PC-3 (cell line): ENCODE data around the gene DUSP8. TPM values are rescaled to one million over a fixed set of nuclear protein-coding genes. Genes with fewer than 3 reads are reported as not detected.

Source experiments
- ATAC-seq: fragments of 200-7000 bp; cut with Tn5 transposase; 2 replicates; pipeline ENCODE4 v1.9.1; 2020; ENCODE audit warnings: mild to moderate bottlenecking, moderate library complexity
- BruUV-seq: library from RNA; stranded (reverse); fragments of 400-500 nt; replicated peaks from 2 replicates; lab custom pipeline; 2021; lab: Mats Ljungman, UMichigan
- CTCF ChIA-PET: fragments of 300-600 bp; sonication (Branson Sonifier 250); formaldehyde crosslinking; loops from one replicate; lab custom pipeline; 2022; ENCODE audit warnings: antibody characterized with exemption; lab: Charles Lee
- POLR2A ChIA-PET: fragments of 300-600 bp; sonication (Branson Sonifier 250); formaldehyde crosslinking; loops from one replicate; lab custom pipeline; 2022; ENCODE audit warnings: antibody characterized with exemption; ENCODE audit not compliant: unreplicated experiment; lab: Charles Lee
- DNase-seq: peaks from one replicate; pipeline ENCODE4 v3.0.0-alpha.2; 2015
- H2AFZ ChIP-seq: fragments of 300-600 bp; sonication (generic); 2 replicates; pipeline ENCODE4 v1.6.0; 2016; ENCODE audit warnings: antibody characterized with exemption, low read length
- H3F3A ChIP-seq: fragments of 300-600 bp; sonication (generic); one replicate; pipeline ENCODE4 v1.6.0; 2017; ENCODE audit warnings: antibody characterized with exemption, low read length, control low read depth, mild to moderate bottlenecking; ENCODE audit not compliant: unreplicated experiment
- H3K27ac ChIP-seq: fragments of 300-600 bp; sonication (generic); 2 replicates; pipeline ENCODE4 v1.5.1; 2016; ENCODE audit warnings: mild to moderate bottlenecking, low read length
- H3K27me3 ChIP-seq: fragments of 300-600 bp; sonication (generic); 2 replicates; pipeline ENCODE4 v1.6.1; 2016; ENCODE audit warnings: low read length, mixed read lengths
- H3K36me3 ChIP-seq: fragments of 300-600 bp; sonication (generic); 2 replicates; pipeline ENCODE4 v1.6.1; 2016; ENCODE audit warnings: low read depth, mixed run types, low read length, mixed read lengths
- H3K4me1 ChIP-seq: fragments of 300-600 bp; sonication (generic); 2 replicates; pipeline ENCODE4 v1.5.1; 2016; ENCODE audit warnings: low read length; ENCODE audit not compliant: insufficient read depth
- H3K4me2 ChIP-seq: fragments of 300-600 bp; sonication (generic); 2 replicates; pipeline ENCODE4 v1.6.0; 2016; ENCODE audit warnings: low read length
- H3K4me3 ChIP-seq: fragments of 300-600 bp; sonication (generic); 2 replicates; pipeline ENCODE4 v1.5.1; 2016; ENCODE audit warnings: mild to moderate bottlenecking, low read length, mixed read lengths
- H3K79me2 ChIP-seq: fragments of 300-600 bp; sonication (generic); 2 replicates; pipeline ENCODE4 v1.6.1; 2017; ENCODE audit warnings: low read length, mixed read lengths
- H3K9ac ChIP-seq: fragments of 300-600 bp; sonication (generic); 2 replicates; pipeline ENCODE4 v1.6.0; 2016; ENCODE audit warnings: mild to moderate bottlenecking, low read length
- H3K9me2 ChIP-seq: fragments of 300-600 bp; sonication (generic); replicated peaks from 2 replicates; pipeline ENCODE4 v1.6.1; 2016; ENCODE audit warnings: mixed run types, low read length, mixed read lengths
- H3K9me3 ChIP-seq: fragments of 300-600 bp; sonication (generic); 2 replicates; pipeline ENCODE4 v1.6.1; 2016; ENCODE audit warnings: low read length, mixed read lengths
- H4K20me1 ChIP-seq: fragments of 300-600 bp; sonication (generic); 2 replicates; pipeline ENCODE4 v1.6.1; 2016; ENCODE audit warnings: low read length, mixed read lengths
- CTCF ChIP-seq: fragments of 300-600 bp; sonication (generic); conservative IDR thresholded peaks from 2 replicates; pipeline ENCODE4 v1.5.1; 2017; ENCODE audit warnings: antibody characterized with exemption, low read depth, mild to moderate bottlenecking, low read length
- EZH2 ChIP-seq: fragments of 300-600 bp; sonication (generic); IDR thresholded peaks from one replicate; pipeline ENCODE4 v1.6.1; 2017; ENCODE audit warnings: antibody characterized with exemption, mild to moderate bottlenecking, low read length; ENCODE audit not compliant: unreplicated experiment
- EZH2phosphoT487 ChIP-seq: fragments of 300-600 bp; sonication (generic); IDR thresholded peaks from 2 replicates; pipeline ENCODE4 v1.6.1; 2018; ENCODE audit warnings: mild to moderate bottlenecking, antibody characterized with exemption, low read length, borderline replicate concordance
- intact Hi-C: fragments of 100-400 bp; cut with micrococcal nuclease; formaldehyde crosslinking; loops from 2 replicates; pipeline ENCODE4 v1.9.0; 2023
- total RNA-seq: library from RNA; depleted of rRNA; stranded (reverse); fragments of >200 nt; gene quantifications from 2 replicates; pipeline ENCODE4 v1.2.3, GENCODE V29; 2014

The DUSP8 gene
- total RNA-seq, 1 experiment from 2014 or later: 2.6 TPM

DNA sequence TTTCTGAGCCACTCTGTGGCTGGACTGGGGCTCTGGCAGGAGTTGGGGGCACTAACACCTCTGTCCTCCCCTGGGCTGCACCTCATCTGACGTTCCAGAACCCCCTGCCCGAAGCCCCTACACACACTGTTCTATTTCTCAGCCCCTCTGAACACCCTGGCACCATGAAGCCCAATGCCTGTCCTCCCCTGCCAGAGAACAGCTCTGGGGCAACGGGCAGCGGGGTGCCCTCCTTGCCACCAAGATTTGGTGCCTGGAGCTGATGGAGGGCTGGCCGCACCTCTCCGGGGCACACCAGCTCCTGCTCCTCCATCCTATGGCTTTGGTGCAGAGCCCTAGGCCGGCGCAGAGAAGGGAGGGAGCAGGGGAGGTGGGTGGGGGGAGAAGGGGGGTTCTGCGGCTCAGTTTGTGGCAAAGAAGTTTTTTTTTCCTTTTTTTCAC, 16.3 kb downstream of the DUSP8 start:
- Histone ChIP-seq H4K20me1 (no peaks in the 10 kb centered on the region), H3K4me2 (no peak overlapping the region), H3K4me1 (peaks cover 29% of the 10 kb centered on the region), H3K4me3 (no peak overlapping the region), H3K79me2 (no peaks in the 10 kb centered on the region), H3K9me2 (no peaks in the 10 kb centered on the region), H3K27ac (no peak overlapping the region), H3K9me3 (no peaks in the 10 kb centered on the region), H3K36me3 (no peaks in the 10 kb centered on the region), H3K27me3 (no peaks in the 10 kb centered on the region), H2AFZ (no peak overlapping the region), H3K9ac (no peak overlapping the region), H3F3A (no peaks in the 10 kb centered on the region)
- no TSS peak for BruUV-seq
- ChIA-PET POLR2A (interaction anchor here (0.6 kb wide), 1 partner anchor 18 kb away, joined by 4 read pairs; no protein-coding TSS in a partner anchor), CTCF (interaction anchor here (0.8 kb wide), 1 partner anchor 39 kb away, joined by 5 read pairs; no protein-coding TSS in a partner anchor)
- TF ChIP-seq CTCF (no peak), EZH2 (no peak), EZH2phosphoT487 (no peak)
- DNase-seq (no peak), ATAC-seq (no peak)
- intact Hi-C loops: no loop called here

DNA sequence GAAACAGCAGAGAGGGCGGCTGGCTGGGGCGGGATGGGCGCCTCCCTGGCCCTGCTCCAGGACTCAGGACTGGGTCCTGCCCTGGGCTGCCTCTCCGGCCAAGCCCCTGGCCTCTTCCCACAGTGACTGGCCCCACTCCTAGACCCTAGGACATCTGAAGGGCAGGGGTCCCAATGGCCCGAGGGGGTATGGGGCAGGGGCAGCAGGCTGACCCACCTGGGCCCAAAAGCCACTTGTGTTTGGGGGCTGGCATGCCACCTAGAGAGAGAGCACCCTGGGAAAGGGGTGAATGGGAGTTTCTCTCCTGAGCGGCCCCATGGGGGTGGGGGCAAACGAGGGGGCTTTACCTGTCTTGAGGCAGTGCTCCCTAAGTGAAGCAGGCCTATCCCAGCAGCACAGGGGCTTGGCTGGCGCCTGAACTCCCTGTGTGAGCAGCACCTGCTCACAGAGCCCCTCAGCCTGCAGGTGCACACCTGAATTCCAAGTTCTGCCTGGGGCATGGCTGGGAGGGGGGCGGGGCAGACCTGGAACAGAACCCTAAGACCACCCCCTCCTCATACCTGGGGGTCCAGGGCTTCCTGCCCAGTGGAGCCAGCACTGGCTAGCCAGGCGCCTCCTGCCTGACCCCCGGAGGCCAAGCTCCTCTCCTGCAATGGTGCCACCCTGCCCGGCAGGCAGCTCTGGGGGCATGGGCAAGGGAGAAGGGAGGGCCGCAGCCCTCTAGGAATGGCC, 16.9 kb downstream of the DUSP8 start:
- ChIA-PET CTCF (interaction anchor here (1.9 kb wide), 1 partner anchor 20 kb away, joined by 10 read pairs; no protein-coding TSS in a partner anchor), POLR2A (no interaction called here)
- no peak overlapping the region for H3K27ac ChIP-seq
- no peaks in the 10 kb centered on the region for H3K9me2 ChIP-seq
- H3K9ac ChIP-seq: no peak overlapping the region
- H3K36me3 ChIP-seq: no peaks in the 10 kb centered on the region
- no peaks in the 10 kb centered on the region for H3K27me3 ChIP-seq
- no peak for TF ChIP-seq EZH2phosphoT487
- TF ChIP-seq EZH2: no peak
- TF ChIP-seq CTCF: no peak
- no peak overlapping the region for H3K4me2 ChIP-seq
- ATAC-seq (no peak), DNase-seq (no peak)
- intact Hi-C loops: no loop called here
- H3K4me1 ChIP-seq: peaks cover 29% of the 10 kb centered on the region
- no peaks in the 10 kb centered on the region for H4K20me1 ChIP-seq
- no TSS peak for BruUV-seq
- no peaks in the 10 kb centered on the region for H3F3A ChIP-seq
- H2AFZ ChIP-seq: no peak overlapping the region
- no peaks in the 10 kb centered on the region for H3K9me3 ChIP-seq
- H3K4me3 ChIP-seq: no peak overlapping the region
- H3K79me2 ChIP-seq: no peaks in the 10 kb centered on the region
